ENCODE results near the gene FOXP1.

Gene FOXP1

DNA sequence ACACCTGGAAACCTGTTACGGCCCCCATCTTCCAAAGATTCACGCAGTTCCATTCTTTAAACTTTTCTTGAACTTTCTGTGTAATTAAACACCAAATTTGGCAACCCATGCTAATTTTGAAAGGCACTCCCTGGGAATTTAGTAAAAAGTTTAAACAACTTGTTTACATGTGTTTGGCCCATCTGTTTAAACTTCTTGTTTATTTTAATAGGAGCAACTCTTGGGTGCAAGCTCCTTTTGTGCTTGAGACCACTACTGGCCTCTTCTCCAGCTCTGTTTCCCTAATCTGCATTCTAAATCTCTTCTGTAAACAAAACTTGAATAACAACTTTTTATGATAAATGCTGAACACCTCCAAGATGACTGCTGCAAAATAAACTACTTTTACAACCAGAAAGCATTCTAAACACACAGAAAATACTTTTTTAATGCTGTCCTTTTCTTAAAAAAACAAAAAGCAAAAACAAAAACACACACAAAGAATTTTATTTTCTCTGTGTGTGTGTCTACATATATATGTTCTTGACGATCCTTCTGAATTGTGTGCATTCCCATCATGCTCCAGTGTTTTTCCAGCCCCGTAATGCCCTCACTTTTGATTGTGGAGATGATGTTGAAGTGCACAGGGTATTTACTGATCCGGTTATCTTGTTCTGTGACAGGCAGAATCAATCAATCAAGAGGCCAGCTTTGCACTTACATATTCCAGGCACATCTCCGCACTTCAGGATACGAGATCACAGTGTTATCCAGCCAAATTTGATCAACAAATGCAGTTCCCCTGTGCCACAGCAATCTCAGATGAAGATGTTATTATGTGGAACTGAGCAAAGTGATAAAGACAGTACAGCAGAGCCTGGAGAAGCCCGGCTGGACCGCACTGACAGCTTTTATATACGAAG is 416.9 kb downstream of the FOXP1 start:
- H3K9me2 ChIP-seq (replicated peaks; ENCODE audit: control insufficient read depth, low read length): no peaks in the 10 kb centered on the region
- H3K36me3 ChIP-seq (ENCODE audit: control insufficient read depth, low read length): peaks cover 9% of the 10 kb centered on the region
- no peak overlapping the region for H3K4me2 ChIP-seq (ENCODE audit: low read length)
- TF ChIP-seq, protein P1, sequence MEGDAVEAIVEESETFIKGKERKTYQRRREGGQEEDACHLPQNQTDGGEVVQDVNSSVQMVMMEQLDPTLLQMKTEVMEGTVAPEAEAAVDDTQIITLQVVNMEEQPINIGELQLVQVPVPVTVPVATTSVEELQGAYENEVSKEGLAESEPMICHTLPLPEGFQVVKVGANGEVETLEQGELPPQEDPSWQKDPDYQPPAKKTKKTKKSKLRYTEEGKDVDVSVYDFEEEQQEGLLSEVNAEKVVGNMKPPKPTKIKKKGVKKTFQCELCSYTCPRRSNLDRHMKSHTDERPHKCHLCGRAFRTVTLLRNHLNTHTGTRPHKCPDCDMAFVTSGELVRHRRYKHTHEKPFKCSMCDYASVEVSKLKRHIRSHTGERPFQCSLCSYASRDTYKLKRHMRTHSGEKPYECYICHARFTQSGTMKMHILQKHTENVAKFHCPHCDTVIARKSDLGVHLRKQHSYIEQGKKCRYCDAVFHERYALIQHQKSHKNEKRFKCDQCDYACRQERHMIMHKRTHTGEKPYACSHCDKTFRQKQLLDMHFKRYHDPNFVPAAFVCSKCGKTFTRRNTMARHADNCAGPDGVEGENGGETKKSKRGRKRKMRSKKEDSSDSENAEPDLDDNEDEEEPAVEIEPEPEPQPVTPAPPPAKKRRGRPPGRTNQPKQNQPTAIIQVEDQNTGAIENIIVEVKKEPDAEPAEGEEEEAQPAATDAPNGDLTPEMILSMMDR (IDR thresholded peaks at IDR 0.05; ENCODE audit: low read depth, low read length, poor library complexity, severe bottlenecking): no peak
- no peak for TF ChIP-seq EZH2phosphoT487 (IDR thresholded peaks at IDR 0.05; ENCODE audit: borderline replicate concordance, low read length)
- peaks cover 6% of the 10 kb centered on the region; the same call in 1 of the 2 replicates for H3K4me1 ChIP-seq (ENCODE audit: control insufficient read depth, low read length)
- H3F3A ChIP-seq (ENCODE audit: control insufficient read depth, insufficient read depth): no peaks in the 10 kb centered on the region; the same call in 1 of the 2 replicates
- no peaks in the 10 kb centered on the region for H4K20me1 ChIP-seq (ENCODE audit: control insufficient read depth, insufficient read depth, low read depth, low read length)
- H3K27ac ChIP-seq (ENCODE audit: low read depth, low read length): no peak overlapping the region
- H3K9me3 ChIP-seq (ENCODE audit: control insufficient read depth, insufficient read depth, low read length): no peaks in the 10 kb centered on the region
- no peaks in the 10 kb centered on the region for H3K27me3 ChIP-seq (ENCODE audit: control insufficient read depth, low read length)
- no peak overlapping the region for H3K4me3 ChIP-seq (ENCODE audit: low read length)
- H3K79me2 ChIP-seq (ENCODE audit: control insufficient read depth, low read length): no peaks in the 10 kb centered on the region

DNA sequence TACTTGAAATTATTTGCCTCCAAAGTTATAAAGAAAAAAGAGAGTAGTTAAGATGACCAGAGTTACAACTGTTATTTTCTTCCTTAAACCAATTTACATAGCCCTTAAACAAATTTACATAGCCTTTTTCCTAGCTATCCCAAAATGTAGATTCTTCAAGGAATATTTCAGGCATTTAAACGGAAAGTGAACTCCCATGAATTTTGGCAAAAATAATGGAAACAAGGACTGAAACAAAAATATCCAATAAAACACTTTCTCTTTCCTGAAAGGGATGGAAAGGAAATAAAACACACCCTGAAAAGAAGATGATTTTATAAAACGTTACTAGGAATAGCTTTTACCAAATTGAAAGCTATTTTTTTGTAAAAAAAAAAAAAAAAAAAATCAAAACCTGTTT is 418.6 kb downstream of the FOXP1 start:
- no peaks in the 10 kb centered on the region for H3K79me2 ChIP-seq (ENCODE audit: control insufficient read depth, low read length)
- no peak for TF ChIP-seq EZH2phosphoT487 (IDR thresholded peaks at IDR 0.05; ENCODE audit: borderline replicate concordance, low read length)
- TF ChIP-seq, protein P1 (IDR thresholded peaks at IDR 0.05; ENCODE audit: low read depth, low read length, poor library complexity, severe bottlenecking): no peak
- no peaks in the 10 kb centered on the region for H3K9me3 ChIP-seq (ENCODE audit: control insufficient read depth, insufficient read depth, low read length)
- H3K36me3 ChIP-seq (ENCODE audit: control insufficient read depth, low read length): peaks cover 9% of the 10 kb centered on the region
- peaks cover 11% of the 10 kb centered on the region; the same call in 1 of the 2 replicates for H3K4me1 ChIP-seq (ENCODE audit: control insufficient read depth, low read length)
- no peaks in the 10 kb centered on the region for H3K27me3 ChIP-seq (ENCODE audit: control insufficient read depth, low read length)
- no peak overlapping the region for H3K4me2 ChIP-seq (ENCODE audit: low read length)
- no peaks in the 10 kb centered on the region for H3K9me2 ChIP-seq (replicated peaks; ENCODE audit: control insufficient read depth, low read length)
- H4K20me1 ChIP-seq (ENCODE audit: control insufficient read depth, insufficient read depth, low read depth, low read length): no peaks in the 10 kb centered on the region
- no peaks in the 10 kb centered on the region for H3F3A ChIP-seq (ENCODE audit: control insufficient read depth, insufficient read depth)
- no peak overlapping the region for H3K4me3 ChIP-seq (ENCODE audit: low read length)
- no peak overlapping the region for H3K27ac ChIP-seq (ENCODE audit: low read depth, low read length)

DNA sequence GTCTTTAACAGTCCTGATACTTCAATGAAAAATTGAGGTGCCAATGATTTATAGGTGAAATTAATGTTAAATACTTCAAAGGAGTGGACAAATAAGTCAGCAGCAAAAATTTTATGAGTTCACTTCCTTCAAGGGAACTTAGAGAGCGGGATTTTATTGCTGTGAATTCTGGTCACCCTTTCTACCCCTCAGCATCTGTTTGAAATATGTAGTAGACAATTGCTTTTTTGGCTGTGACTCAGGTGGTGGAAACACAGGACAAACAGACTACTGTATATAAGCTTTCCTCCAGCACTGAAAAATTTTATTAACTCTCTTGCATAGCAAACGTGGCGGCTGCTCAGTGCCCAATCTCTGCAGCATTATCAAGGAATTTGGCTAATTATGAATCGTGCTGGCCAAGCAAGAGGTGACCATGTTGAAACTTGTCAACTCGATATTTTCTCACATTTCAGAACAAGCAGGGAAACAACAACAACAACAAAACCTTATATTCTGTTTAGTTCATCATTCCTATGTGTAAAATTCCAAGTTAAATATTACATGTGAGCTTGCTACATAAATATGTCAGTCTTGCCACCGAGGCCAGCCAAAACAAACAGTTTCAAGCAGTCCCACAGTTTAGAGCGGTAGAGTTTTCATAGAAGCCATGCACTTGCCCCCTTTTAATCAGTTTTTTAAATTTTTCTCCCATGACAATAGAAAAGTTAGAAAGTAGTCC is 420.2 kb downstream of the FOXP1 start:
- Histone ChIP-seq H3K36me3 (ENCODE audit: control insufficient read depth, low read length) (peaks cover 9% of the 10 kb centered on the region), H3F3A (ENCODE audit: control insufficient read depth, insufficient read depth) (no peaks in the 10 kb centered on the region), H3K79me2 (ENCODE audit: control insufficient read depth, low read length) (no peaks in the 10 kb centered on the region), H3K9me3 (ENCODE audit: control insufficient read depth, insufficient read depth, low read length) (no peaks in the 10 kb centered on the region), H4K20me1 (ENCODE audit: control insufficient read depth, insufficient read depth, low read depth, low read length) (no peaks in the 10 kb centered on the region), H3K4me1 (ENCODE audit: control insufficient read depth, low read length) (peaks cover 11% of the 10 kb centered on the region; the same call in 1 of the 2 replicates), H3K9me2 (replicated peaks; ENCODE audit: control insufficient read depth, low read length) (no peaks in the 10 kb centered on the region), H3K27ac (ENCODE audit: low read depth, low read length) (no peak overlapping the region), H3K4me3 (ENCODE audit: low read length) (no peak overlapping the region), H3K27me3 (ENCODE audit: control insufficient read depth, low read length) (no peaks in the 10 kb centered on the region), H3K4me2 (ENCODE audit: low read length) (no peak overlapping the region)
- TF ChIP-seq, protein P1 (IDR thresholded peaks at IDR 0.05; ENCODE audit: low read depth, low read length, poor library complexity, severe bottlenecking): no peak
- TF ChIP-seq EZH2phosphoT487 (IDR thresholded peaks at IDR 0.05; ENCODE audit: borderline replicate concordance, low read length): no peak
